ENCODE measurements around the gene SOCS3. TPM values are rescaled to one million over a fixed set of nuclear protein-coding genes. Genes with fewer than 3 reads are reported as not detected.

The SOCS3 gene
- total RNA-seq, 4 donors from 2014 or later: 20.9 to 101 (median 39.5) TPM

GRCh38 chr17:78383725-78384471 lies 24.0 kb upstream of the SOCS3 start:
- TF ChIP-seq, protein P1, sequence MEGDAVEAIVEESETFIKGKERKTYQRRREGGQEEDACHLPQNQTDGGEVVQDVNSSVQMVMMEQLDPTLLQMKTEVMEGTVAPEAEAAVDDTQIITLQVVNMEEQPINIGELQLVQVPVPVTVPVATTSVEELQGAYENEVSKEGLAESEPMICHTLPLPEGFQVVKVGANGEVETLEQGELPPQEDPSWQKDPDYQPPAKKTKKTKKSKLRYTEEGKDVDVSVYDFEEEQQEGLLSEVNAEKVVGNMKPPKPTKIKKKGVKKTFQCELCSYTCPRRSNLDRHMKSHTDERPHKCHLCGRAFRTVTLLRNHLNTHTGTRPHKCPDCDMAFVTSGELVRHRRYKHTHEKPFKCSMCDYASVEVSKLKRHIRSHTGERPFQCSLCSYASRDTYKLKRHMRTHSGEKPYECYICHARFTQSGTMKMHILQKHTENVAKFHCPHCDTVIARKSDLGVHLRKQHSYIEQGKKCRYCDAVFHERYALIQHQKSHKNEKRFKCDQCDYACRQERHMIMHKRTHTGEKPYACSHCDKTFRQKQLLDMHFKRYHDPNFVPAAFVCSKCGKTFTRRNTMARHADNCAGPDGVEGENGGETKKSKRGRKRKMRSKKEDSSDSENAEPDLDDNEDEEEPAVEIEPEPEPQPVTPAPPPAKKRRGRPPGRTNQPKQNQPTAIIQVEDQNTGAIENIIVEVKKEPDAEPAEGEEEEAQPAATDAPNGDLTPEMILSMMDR (IDR thresholded peaks at IDR 0.05): no peak
- TF ChIP-seq POLR2A (IDR thresholded peaks at IDR 0.05): peak in 1 of 2 donors; percentile 34
- no peaks in the 10 kb centered on the region for H3K9me3 ChIP-seq
- no peaks in the 10 kb centered on the region for H3K36me3 ChIP-seq
- intact Hi-C loops (cut with DNase I; ENCODE audit: low total_unique reads): no loop called here
- no peak overlapping the region for H3K4me3 ChIP-seq
- H3K27me3 ChIP-seq: no peaks in the 10 kb centered on the region
- H3K27ac ChIP-seq: peak overlapping the region; percentile 47 to 78
- H3K4me1 ChIP-seq: peaks cover 7 to 37% of the 10 kb centered on the region in 2 donors
- DNase-seq: peak; percentile 68 to 83

- intact Hi-C loops (cut with DNase I; ENCODE audit: low total_unique reads): no loop called here
- H3K27me3 ChIP-seq: no peaks in the 10 kb centered on the region
- no peak for DNase-seq
- peaks cover 7 to 34% of the 10 kb centered on the region in 2 donors for H3K4me1 ChIP-seq
- peak overlapping the region; percentile 25 to 78 for H3K27ac ChIP-seq
- no peaks in the 10 kb centered on the region for H3K9me3 ChIP-seq
- no peak for TF ChIP-seq POLR2A (IDR thresholded peaks at IDR 0.05)
- TF ChIP-seq, protein P1 (IDR thresholded peaks at IDR 0.05): no peak
- no peaks in the 10 kb centered on the region for H3K36me3 ChIP-seq
- H3K4me3 ChIP-seq: no peak overlapping the region
Observed at GRCh38 chr17:78381601-78382232, 21.8 kb upstream of the SOCS3 start.

- no peak for DNase-seq
- TF ChIP-seq, protein P1 (IDR thresholded peaks at IDR 0.05): no peak
- TF ChIP-seq POLR2A (IDR thresholded peaks at IDR 0.05): no peak
- no peaks in the 10 kb centered on the region for H3K9me3 ChIP-seq
- H3K4me1 ChIP-seq: peaks cover 7 to 34% of the 10 kb centered on the region in 2 donors
- no peaks in the 10 kb centered on the region for H3K36me3 ChIP-seq
- no peak overlapping the region for H3K4me3 ChIP-seq
- H3K27ac ChIP-seq: no peak overlapping the region
- no peaks in the 10 kb centered on the region for H3K27me3 ChIP-seq
- intact Hi-C loops (cut with DNase I; ENCODE audit: low total_unique reads): no loop called here
Observed at GRCh38 chr17:78380370-78380769, 20.5 kb upstream of the SOCS3 start.

DNA sequence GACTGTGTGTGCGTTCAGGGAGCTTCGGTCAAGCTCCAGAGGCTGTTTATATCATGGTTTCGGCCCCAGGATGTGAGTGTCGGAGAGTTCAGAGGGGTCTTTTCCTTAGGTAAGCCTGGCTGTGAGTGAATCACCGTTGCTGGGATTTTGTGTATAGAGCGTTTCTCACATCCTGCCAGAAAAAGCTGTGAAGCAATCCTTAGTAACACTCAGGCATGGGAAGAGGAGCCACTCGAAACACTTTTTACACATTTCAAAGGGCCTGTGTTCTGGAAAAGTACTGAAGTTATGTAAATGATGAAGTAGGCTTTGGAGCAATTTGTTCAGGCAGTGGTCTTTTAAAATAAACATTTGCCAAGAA lies 19.2 kb upstream of the SOCS3 start:
- peak overlapping the region; percentile 83 to 91 for H3K4me3 ChIP-seq
- H3K36me3 ChIP-seq: no peaks in the 10 kb centered on the region
- TF ChIP-seq POLR2A (IDR thresholded peaks at IDR 0.05): no peak
- TF ChIP-seq, protein P1 (IDR thresholded peaks at IDR 0.05): no peak
- no peak for DNase-seq
- H3K27ac ChIP-seq: peak overlapping the region; percentile 84 to 89
- peaks cover 7 to 30% of the 10 kb centered on the region in 2 donors for H3K4me1 ChIP-seq
- H3K9me3 ChIP-seq: no peaks in the 10 kb centered on the region
- intact Hi-C loops (cut with DNase I; ENCODE audit: low total_unique reads): no loop called here
- H3K27me3 ChIP-seq: no peaks in the 10 kb centered on the region
